Activated B cell treated with CpG ODN at 0.5 μM for 24 hours (primary cell): Measurements from ENCODE around the gene PRRX1. TPM values are rescaled to one million over a fixed set of nuclear protein-coding genes. Genes with fewer than 3 reads are reported as not detected.

Experiments used
- ATAC-seq: fragments of 200-7000 bp; cut with Tn5 transposase; one replicate; pipeline ENCODE4 v1.10.0; 2021; ENCODE audit warnings: low read depth, mild to moderate bottlenecking, moderate library complexity
- CTCF ChIA-PET: fragments of 350-600 bp; sonication (Branson Sonifier 250); formaldehyde crosslinking; loops from one replicate; lab custom pipeline; 2021; ENCODE audit warnings: antibody characterized with exemption; lab: Charles Lee
- POLR2A ChIA-PET: fragments of 350-600 bp; sonication (Branson Sonifier 250); formaldehyde crosslinking; loops from one replicate; lab custom pipeline; 2021; ENCODE audit warnings: antibody characterized with exemption; lab: Charles Lee
- DNase-seq: peaks from one replicate; pipeline ENCODE4 v3.0.0; 2022
- H3K27ac Mint-ChIP-seq: one replicate; pipeline ENCODE4 v1.8.0; 2020; ENCODE audit warnings: mixed read lengths
- H3K27me3 Mint-ChIP-seq: one replicate; pipeline ENCODE4 v1.8.0; 2021; ENCODE audit warnings: mixed read lengths
- H3K36me3 Mint-ChIP-seq: one replicate; pipeline ENCODE4 v1.8.0; 2021; ENCODE audit warnings: low read depth, mixed read lengths
- H3K4me1 Mint-ChIP-seq: one replicate; pipeline ENCODE4 v1.8.0; 2021; ENCODE audit warnings: mixed read lengths
- H3K4me3 Mint-ChIP-seq: one replicate; pipeline ENCODE4 v1.8.0; 2020; ENCODE audit warnings: mild to moderate bottlenecking, mixed read lengths
- H3K9me3 Mint-ChIP-seq: one replicate; pipeline ENCODE4 v1.8.0; 2020; ENCODE audit warnings: mixed read lengths
- intact Hi-C: fragments of 100-400 bp; cut with micrococcal nuclease; formaldehyde crosslinking; loops from one replicate; pipeline ENCODE4 v1.15.1; 2024
- total RNA-seq: library from RNA; stranded (reverse); gene quantifications from 2 replicates; pipeline ENCODE4 v1.2.3, GENCODE V29; 2022
- TF ChIP-seq, protein P1 (sequence below): fragments of 200-600 bp; IDR thresholded peaks from one replicate; pipeline ENCODE4 v1.8.0; 2022; ENCODE audit warnings: antibody characterized with exemption, mild to moderate bottlenecking

The PRRX1 gene
- total RNA-seq, 1 donor from 2014 or later: not detected

DNA sequence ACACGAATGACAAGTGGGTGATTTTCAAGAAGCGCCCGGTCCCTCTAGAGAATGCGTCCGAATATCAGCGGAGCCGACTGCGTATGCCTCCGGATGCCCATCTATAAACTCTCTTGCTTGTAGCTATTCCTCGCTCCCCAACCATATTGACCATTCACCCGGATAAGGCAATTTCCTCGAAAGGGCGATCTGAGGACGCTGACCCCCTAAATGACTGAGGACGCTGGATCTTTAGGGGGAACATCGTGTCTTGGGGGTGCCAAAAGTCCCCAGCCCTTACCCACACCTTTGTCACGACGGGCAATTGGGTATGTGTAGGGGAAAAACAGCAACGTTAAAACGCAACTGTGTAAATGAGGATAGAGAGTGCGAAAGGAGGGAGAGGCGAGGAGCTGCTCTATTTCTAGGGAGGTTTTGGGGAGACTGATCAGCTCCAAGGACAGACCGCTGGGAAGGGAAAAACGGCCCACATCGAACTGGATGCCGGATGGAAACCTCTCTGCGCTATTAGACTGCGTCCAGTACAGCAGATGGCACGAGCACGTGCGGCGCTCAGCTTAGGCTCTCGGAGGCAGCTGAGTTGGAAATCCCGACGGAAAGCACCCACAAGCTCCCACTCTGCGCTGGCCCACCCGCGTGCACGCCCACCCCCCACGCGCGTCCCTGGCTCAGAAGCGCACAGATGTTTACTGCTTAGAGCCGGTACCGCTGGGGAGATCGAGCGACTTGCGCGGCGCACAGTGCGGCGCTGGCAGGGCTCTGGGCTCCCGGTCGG is 2.9 kb upstream of the PRRX1 start:
- peaks cover 54% of the 10 kb centered on the region for H3K27me3 Mint-ChIP-seq
- TF ChIP-seq, protein P1, sequence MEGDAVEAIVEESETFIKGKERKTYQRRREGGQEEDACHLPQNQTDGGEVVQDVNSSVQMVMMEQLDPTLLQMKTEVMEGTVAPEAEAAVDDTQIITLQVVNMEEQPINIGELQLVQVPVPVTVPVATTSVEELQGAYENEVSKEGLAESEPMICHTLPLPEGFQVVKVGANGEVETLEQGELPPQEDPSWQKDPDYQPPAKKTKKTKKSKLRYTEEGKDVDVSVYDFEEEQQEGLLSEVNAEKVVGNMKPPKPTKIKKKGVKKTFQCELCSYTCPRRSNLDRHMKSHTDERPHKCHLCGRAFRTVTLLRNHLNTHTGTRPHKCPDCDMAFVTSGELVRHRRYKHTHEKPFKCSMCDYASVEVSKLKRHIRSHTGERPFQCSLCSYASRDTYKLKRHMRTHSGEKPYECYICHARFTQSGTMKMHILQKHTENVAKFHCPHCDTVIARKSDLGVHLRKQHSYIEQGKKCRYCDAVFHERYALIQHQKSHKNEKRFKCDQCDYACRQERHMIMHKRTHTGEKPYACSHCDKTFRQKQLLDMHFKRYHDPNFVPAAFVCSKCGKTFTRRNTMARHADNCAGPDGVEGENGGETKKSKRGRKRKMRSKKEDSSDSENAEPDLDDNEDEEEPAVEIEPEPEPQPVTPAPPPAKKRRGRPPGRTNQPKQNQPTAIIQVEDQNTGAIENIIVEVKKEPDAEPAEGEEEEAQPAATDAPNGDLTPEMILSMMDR: no peak
- no peak overlapping the region for H3K27ac Mint-ChIP-seq
- ChIA-PET POLR2A (no interaction called here), CTCF (no interaction called here)
- H3K4me1 Mint-ChIP-seq: peaks cover 12% of the 10 kb centered on the region
- no peak overlapping the region for H3K4me3 Mint-ChIP-seq
- intact Hi-C loops: loop anchor here (10.0 kb wide), 1 partner anchor 736 kb away; no protein-coding TSS in a partner anchor
- no peaks in the 10 kb centered on the region for H3K9me3 Mint-ChIP-seq
- ATAC-seq (no peak), DNase-seq (no peak)
- H3K36me3 Mint-ChIP-seq: no peaks in the 10 kb centered on the region

DNA sequence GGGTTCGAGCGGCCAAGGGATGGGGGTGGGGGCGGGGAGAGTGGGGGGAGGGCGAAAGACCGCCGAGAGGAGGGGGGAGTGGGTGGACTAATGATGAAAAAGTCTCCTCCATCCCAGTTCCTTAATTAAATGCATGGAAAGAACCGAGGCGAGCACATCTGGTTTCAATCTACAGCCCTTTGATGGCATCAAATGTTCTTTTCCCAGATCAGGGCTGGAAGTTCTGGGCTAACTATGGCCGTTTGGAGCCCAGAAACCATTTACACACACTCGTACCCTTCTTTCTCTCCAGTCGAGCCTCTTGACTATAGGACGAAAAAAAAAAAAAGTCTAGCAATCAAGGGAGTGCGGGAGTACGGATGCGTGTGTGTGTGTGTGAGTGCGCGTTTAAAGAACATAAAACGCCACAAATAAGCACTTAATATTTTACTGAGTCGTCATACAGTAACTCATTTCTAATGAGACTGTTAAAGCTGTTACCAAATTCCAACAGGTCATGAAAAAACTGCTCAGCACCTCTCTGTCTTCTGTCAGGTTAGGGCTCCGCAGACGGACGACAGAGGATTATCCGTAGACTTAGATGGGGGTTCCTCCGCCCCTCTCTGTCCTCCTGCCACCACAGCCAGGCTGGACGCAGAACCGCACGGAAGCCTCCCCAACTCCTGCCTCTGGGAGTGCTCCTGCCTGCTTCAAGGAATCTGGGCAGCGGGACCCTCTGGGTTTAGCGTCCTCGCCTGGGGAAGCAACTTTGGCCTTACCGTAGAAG is 2.1 kb upstream of the PRRX1 start:
- Mint-ChIP-seq H3K27me3 (peaks cover 58% of the 10 kb centered on the region), H3K9me3 (no peaks in the 10 kb centered on the region), H3K4me3 (no peak overlapping the region), H3K4me1 (peaks cover 12% of the 10 kb centered on the region), H3K36me3 (no peaks in the 10 kb centered on the region), H3K27ac (no peak overlapping the region)
- CTCF ChIA-PET: no interaction called here
- POLR2A ChIA-PET: no interaction called here
- intact Hi-C loops: loop anchor here (10.0 kb wide), 1 partner anchor 737 kb away; no protein-coding TSS in a partner anchor
- TF ChIP-seq, protein P1: no peak
- DNase-seq: no peak
- ATAC-seq: no peak

DNA sequence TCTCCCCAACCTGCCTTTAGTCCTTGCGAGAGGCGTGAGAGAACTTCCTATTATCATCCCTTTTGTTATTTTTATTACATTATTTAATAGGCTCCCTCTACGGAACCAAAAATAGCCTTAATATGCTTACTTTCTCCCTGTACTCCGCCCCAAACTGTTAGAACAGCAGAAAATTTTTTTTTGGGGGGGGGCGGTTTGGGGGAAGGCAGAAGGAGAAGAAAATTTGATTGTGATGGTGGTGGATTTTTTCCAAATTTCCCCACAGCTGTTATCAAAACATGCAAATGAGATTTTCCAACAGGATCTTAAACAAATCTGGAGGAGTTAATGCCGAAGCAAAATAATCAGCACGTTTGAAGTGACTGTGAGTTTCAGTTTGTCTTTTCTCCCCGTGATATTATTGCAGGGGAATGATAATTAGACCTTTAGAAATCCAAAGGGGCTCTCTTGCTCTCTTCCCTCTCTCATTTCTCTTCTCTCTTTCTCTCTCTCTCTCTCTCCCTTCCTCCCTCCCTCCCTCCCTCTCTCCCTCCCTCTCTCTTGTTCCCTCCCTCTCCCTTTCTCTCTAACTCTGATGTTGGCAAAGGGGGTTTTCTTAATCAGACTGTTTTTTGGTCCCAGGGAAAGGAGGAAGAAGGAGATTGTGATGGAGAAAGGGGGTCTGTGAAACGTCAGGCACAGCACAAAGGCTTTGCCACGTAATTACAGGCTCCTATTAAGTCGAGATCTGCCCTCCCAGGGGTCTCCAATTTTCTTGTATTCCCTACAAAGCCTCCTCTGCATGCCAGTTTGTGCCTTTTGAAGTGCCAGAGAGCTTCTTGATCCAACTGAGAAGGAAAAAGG is 1.1 kb upstream of the PRRX1 start:
- ChIA-PET CTCF (no interaction called here), POLR2A (no interaction called here)
- H3K4me3 Mint-ChIP-seq: no peak overlapping the region
- intact Hi-C loops: loop anchor here (10.0 kb wide), 1 partner anchor 738 kb away; no protein-coding TSS in a partner anchor
- DNase-seq: no peak
- TF ChIP-seq, protein P1: no peak
- peaks cover 12% of the 10 kb centered on the region for H3K4me1 Mint-ChIP-seq
- peaks cover 65% of the 10 kb centered on the region for H3K27me3 Mint-ChIP-seq
- H3K36me3 Mint-ChIP-seq: no peaks in the 10 kb centered on the region
- H3K9me3 Mint-ChIP-seq: no peaks in the 10 kb centered on the region
- no peak overlapping the region for H3K27ac Mint-ChIP-seq
- no peak for ATAC-seq

DNA sequence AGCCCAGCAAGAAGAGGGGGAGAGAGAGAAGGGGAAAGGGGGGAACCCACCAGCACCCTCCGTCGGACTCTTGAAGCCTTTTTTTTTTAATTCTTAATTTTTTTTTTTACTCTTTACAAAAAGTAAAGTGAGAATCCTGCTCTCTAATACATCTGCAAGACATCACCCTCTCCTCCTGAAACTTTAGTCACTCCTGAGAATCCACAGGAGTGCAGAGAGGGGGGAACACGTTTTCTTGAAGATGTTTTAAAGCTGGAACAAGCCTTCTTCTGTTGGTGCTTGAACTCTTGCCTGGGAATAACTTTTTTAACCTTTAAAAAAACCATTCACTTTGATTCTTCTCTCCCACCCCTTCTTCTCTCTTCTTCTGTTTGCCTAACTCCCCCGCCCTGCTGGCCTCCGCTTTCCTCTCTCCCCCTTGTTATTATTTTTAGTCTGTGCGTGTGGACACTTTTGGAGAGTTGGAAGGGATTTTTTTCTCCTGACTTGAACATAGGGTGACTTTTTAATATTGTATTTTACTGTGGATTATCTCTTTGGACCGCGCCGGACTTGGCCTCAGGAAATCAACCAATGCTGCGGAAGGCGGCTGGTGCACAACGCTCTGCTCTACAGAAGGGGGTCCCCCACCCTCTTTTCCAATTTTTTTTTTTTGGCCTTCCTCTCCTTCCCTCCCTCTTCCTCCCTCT is 383 bp upstream of the PRRX1 start:
- intact Hi-C loops: loop anchor here (10.0 kb wide), 1 partner anchor 739 kb away; no protein-coding TSS in a partner anchor
- no peaks in the 10 kb centered on the region for H3K9me3 Mint-ChIP-seq
- no peak overlapping the region for H3K27ac Mint-ChIP-seq
- CTCF ChIA-PET: no interaction called here
- ATAC-seq: no peak
- TF ChIP-seq, protein P1: no peak
- H3K4me1 Mint-ChIP-seq: peaks cover 15% of the 10 kb centered on the region
- no peak for DNase-seq
- H3K4me3 Mint-ChIP-seq: no peak overlapping the region
- H3K27me3 Mint-ChIP-seq: peaks cover 66% of the 10 kb centered on the region
- POLR2A ChIA-PET: no interaction called here
- no peaks in the 10 kb centered on the region for H3K36me3 Mint-ChIP-seq
